Esophagus squamous epithelium (tissue), 5 donors: Measurements from ENCODE around the gene FMO2. TPM values are rescaled to one million over a fixed set of nuclear protein-coding genes. Genes with fewer than 3 reads are reported as not detected.

Experiments used
- DNase-seq: peaks from one replicate; lab custom pipeline; 2025; lab: John Stamatoyannopoulos, UW
- H3K27ac ChIP-seq, 4 donors: fragments of 200-600 bp; sonication (generic); one replicate each; pipeline ENCODE4 v1.5.1; 2016 to 2019; ENCODE audit warnings: mild to moderate bottlenecking in 1 of 4
- H3K27me3 ChIP-seq, 4 donors: fragments of 200-600 bp; sonication (generic); 1 replicate in 3 of 4; 2 replicates in 1 of 4; pipeline versions ENCODE4 v1.5.1 to v1.6.0; 2017 to 2021; ENCODE audit warnings: antibody characterized with exemption in 1 of 4
- H3K36me3 ChIP-seq, 3 donors: fragments of 200-600 bp; sonication (generic); one replicate each; pipeline ENCODE4 v1.5.1; 2016 to 2019
- H3K4me1 ChIP-seq, 3 donors: fragments of 200-600 bp; sonication (generic); one replicate each; pipeline ENCODE4 v1.5.1; 2017 to 2019
- H3K4me3 ChIP-seq, 4 donors: fragments of 200-600 bp; sonication (generic); 1 replicate in 3 of 4; 2 replicates in 1 of 4; pipeline ENCODE4 v1.5.1; 2016 to 2019; ENCODE audit warnings: mild to moderate bottlenecking in 2 of 4, moderate library complexity in 1 of 4
- H3K9me3 ChIP-seq, 3 donors: fragments of 200-600 bp; sonication (generic); one replicate each; pipeline ENCODE4 v1.5.1; 2016 to 2019
- POLR2A ChIP-seq, 4 donors: fragments of 450-650 bp; IDR thresholded peaks; one replicate each; pipeline ENCODE4 v1.6.1; 2017; ENCODE audit warnings: antibody characterized with exemption in 4 of 4, mild to moderate bottlenecking in 4 of 4, moderate library complexity in 3 of 4
- WGBS, 2 donors: methylation state at CpG; one replicate each; pipeline ENCODE4 v1.1.5; 2018; 5-methylcytosine and 5-hydroxymethylcytosine counted together
- intact Hi-C: fragments of 100-400 bp; cut with DNase I; formaldehyde crosslinking; loops from one replicate; pipeline ENCODE4 v1.15.0; 2022
- total RNA-seq, 4 donors: library from RNA; depleted of rRNA; stranded (reverse); fragments of >200 nt; gene quantifications; one replicate each; pipeline ENCODE4 v1.1.0, GENCODE V29; 2016
- TF ChIP-seq, protein P1 (sequence below), 6 experiments: fragments of 450-650 bp in 4 of 6; fragments of 200-600 bp in 2 of 6; sonication (generic) in 2 of 6; IDR thresholded peaks; one replicate each; pipeline ENCODE4 v1.5.1; 2016 to 2019; ENCODE audit warnings: antibody characterized with exemption in 6 of 6, mild to moderate bottlenecking in 4 of 6, moderate library complexity in 4 of 6
- donor health status: DM: yes; HTN: yes; CAD: no.

Gene FMO2
- total RNA-seq, 4 donors from 2014 or later = 53.4 to 146 (median 68.8) TPM

DNA sequence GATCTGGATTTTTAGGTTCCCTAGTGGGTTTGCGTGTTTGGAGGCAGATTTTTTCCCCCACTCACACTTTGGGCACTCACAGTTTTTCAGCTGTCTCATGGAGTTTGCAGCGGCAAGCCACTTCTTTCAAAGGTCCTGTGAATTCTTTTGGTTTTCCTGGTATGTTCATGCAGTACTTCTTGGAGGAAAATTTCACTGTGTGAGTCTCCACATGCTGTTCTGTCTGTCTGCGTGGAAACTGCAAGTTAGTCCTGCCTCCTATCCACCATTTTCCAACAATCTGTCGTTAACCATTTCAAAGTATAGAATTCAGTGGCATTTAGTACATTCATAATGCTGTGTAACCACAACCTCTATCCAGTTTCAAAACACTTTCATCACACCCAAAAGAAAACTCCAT lies 62.4 kb downstream of the FMO2 start:
- H3K36me3 ChIP-seq = no peaks in the 10 kb centered on the region
- no peak for DNase-seq
- 81 to 91% methylated on average over 4 of the region's 4 CpGs for WGBS, 2 donors
- no peak overlapping the region for H3K27ac ChIP-seq
- H3K27me3 ChIP-seq = peaks cover 0 to 16% (median 0%) of the 10 kb centered on the region in 4 donors
- no peaks in the 10 kb centered on the region for H3K9me3 ChIP-seq
- peaks cover 0 to 17% (median 4%) of the 10 kb centered on the region in 3 donors for H3K4me1 ChIP-seq
- H3K4me3 ChIP-seq = no peak overlapping the region
- intact Hi-C loops = loop anchor here (10.0 kb wide), 1 partner anchor 67 kb away; the partner anchor contains the start of gene FMO4
- no peak for TF ChIP-seq POLR2A (IDR thresholded peaks at IDR 0.05)
- TF ChIP-seq, protein P1, sequence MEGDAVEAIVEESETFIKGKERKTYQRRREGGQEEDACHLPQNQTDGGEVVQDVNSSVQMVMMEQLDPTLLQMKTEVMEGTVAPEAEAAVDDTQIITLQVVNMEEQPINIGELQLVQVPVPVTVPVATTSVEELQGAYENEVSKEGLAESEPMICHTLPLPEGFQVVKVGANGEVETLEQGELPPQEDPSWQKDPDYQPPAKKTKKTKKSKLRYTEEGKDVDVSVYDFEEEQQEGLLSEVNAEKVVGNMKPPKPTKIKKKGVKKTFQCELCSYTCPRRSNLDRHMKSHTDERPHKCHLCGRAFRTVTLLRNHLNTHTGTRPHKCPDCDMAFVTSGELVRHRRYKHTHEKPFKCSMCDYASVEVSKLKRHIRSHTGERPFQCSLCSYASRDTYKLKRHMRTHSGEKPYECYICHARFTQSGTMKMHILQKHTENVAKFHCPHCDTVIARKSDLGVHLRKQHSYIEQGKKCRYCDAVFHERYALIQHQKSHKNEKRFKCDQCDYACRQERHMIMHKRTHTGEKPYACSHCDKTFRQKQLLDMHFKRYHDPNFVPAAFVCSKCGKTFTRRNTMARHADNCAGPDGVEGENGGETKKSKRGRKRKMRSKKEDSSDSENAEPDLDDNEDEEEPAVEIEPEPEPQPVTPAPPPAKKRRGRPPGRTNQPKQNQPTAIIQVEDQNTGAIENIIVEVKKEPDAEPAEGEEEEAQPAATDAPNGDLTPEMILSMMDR (IDR thresholded peaks at IDR 0.05) = no peak

DNA sequence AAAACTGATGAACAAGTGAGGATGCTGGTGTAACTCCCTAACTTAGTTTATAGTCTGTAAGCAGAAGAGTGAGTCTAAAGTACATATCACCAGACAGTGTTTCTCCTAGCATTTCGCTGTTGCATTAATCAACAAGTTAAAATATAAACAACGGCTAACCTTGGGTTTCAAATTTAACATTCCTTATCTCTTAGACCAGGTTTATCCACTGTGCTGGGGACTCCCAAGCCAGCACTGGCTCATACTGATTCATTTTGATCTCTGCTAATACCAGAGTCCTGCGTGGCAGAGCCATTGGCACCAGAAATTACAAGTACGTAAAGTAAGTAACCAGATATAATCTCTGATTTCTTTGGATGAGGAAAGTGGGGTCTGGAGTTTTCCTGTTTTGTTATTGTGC lies 63.2 kb downstream of the FMO2 start, which contains the start of gene FMO1:
Gene FMO1, plus strand, starts transcription at position 193 of the 400 bp plus-strand sequence. CDS start 9,594 bp downstream, outside the sequence.
- TF ChIP-seq, protein P1 (IDR thresholded peaks at IDR 0.05) = no peak
- TF ChIP-seq POLR2A (IDR thresholded peaks at IDR 0.05) = no peak

DNA sequence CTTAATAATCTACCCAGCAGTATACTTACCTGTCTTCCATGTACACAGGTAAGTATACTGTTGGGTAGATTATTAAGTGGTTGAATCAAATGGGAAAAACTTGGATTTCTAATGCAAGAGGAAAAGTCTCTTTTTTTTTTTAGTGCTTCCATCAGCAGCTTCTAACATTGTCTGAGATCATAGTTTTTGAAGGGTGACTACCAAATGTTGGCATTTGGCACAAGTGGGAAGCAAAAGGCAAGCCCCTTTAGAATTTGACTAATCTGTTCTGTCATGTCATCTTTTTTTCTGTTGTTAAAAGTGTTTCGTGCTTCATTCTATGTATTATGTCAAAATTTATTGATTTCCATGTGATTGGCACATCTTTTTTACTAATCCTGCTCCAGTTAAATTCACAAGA lies 63.7 kb downstream of the FMO2 start:
- intact Hi-C loops = loop anchor here (10.0 kb wide), 1 partner anchor 66 kb away; the partner anchor contains the start of gene FMO4
- Histone ChIP-seq H3K4me1 (peaks cover 0 to 18% (median 4%) of the 10 kb centered on the region in 3 donors), H3K4me3 (no peak overlapping the region), H3K27ac (no peak overlapping the region), H3K27me3 (peaks cover 0 to 27% (median 0%) of the 10 kb centered on the region in 4 donors), H3K9me3 (no peaks in the 10 kb centered on the region), H3K36me3 (no peaks in the 10 kb centered on the region)
- TF ChIP-seq POLR2A (IDR thresholded peaks at IDR 0.05) = no peak
- TF ChIP-seq, protein P1 (IDR thresholded peaks at IDR 0.05) = no peak
- WGBS, 2 donors = 0 to 76% methylated on average over 1 of the region's 1 CpG
- no peak for DNase-seq

More for the DNA sequence above, 63.2 kb downstream of the FMO2 start, which contains the start of gene FMO1:
- peaks cover 0 to 23% (median 0%) of the 10 kb centered on the region in 4 donors for H3K27me3 ChIP-seq
- intact Hi-C loops = loop anchor here (10.0 kb wide), 1 partner anchor 66 kb away; the partner anchor contains the start of gene FMO4
- H3K27ac ChIP-seq = no peak within 1 kb of the TSS
- H3K4me3 ChIP-seq = no peak within 1 kb of the TSS
- no peaks in the 10 kb centered on the region for H3K9me3 ChIP-seq
- 72 to 88% methylated on average over 4 of the region's 4 CpGs for WGBS, 2 donors
- peaks cover 0 to 18% (median 4%) of the 10 kb centered on the region in 3 donors for H3K4me1 ChIP-seq
- DNase-seq = no peak
- H3K36me3 ChIP-seq = no peaks in the 10 kb centered on the region

DNA sequence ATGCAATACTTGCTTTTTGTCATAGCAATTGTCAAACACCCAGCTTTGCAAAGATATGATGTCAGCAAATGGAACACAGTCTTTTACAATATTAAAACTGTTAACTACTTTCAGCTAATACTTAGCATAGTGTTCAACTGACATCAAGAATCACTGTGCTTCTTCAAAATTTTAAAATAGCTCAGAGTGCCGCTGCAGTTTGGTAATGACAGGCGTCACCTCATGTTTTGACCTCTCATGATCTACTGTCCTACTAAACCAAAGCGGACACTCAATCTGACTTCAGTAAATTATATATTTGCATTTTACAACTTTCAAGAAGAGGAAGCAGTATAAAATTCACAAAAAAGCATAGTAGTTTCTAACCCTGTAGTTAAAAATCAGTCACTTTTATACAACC lies 65.2 kb downstream of the FMO2 start:
- TF ChIP-seq POLR2A (IDR thresholded peaks at IDR 0.05) = no peak
- TF ChIP-seq, protein P1 (IDR thresholded peaks at IDR 0.05) = no peak
- no peak overlapping the region for H3K4me3 ChIP-seq
- no peak overlapping the region for H3K27ac ChIP-seq
- intact Hi-C loops = no loop called here
- no peaks in the 10 kb centered on the region for H3K9me3 ChIP-seq
- peaks cover 2 to 29% (median 5%) of the 10 kb centered on the region in 3 donors for H3K4me1 ChIP-seq
- H3K27me3 ChIP-seq = peaks cover 0 to 27% (median 0%) of the 10 kb centered on the region in 4 donors
- WGBS, 2 donors = 91 to 100% methylated on average over 3 of the region's 3 CpGs
- no peak for DNase-seq
- H3K36me3 ChIP-seq = no peaks in the 10 kb centered on the region
